Measurements from ENCODE around the gene EML5. TPM values are rescaled to one million over a fixed set of nuclear protein-coding genes. Genes with fewer than 3 reads are reported as not detected.
"Not testable (repeated sequence)": the region's sequence is repeated elsewhere in the genome, so short reads cannot be mapped to it uniquely, and the experiment has no call there.

EML5 gene
- 1.0 and 1.4 TPM in 2 replicates for total RNA-seq (2014; rRNA removed; shearing (Covaris generic))

- peak; percentile 89 for DNase-seq (ENCODE audit: low read depth)
Observed at GRCh38 chr14:88792473-88793258, at the start of gene EML5. Gene EML5 (minus strand): TSS chr14:88792953. CDS start chr14:88792503, 450 bp downstream.

DNA sequence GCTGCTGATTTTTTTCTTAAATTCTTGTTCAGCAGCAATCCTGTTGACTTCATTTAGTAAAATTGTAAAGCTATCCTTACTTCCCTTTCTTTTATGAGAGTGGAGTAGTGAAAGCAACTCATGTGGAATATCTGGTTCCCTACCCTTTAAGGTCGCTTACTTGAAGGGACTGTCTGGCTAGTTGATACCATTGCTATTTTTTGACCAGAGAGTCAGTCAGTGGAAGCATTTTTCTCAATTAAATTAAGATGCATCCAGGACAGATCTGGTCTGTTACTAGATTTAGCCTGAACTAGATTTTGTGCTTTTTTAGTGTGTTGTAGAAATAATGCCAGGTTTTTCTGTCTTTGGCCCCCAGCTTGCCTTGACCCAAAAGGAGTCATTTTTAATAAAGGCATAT, 49.7 kb upstream of the EML5 start:
- no peak for DNase-seq (ENCODE audit: low read depth)

DNA sequence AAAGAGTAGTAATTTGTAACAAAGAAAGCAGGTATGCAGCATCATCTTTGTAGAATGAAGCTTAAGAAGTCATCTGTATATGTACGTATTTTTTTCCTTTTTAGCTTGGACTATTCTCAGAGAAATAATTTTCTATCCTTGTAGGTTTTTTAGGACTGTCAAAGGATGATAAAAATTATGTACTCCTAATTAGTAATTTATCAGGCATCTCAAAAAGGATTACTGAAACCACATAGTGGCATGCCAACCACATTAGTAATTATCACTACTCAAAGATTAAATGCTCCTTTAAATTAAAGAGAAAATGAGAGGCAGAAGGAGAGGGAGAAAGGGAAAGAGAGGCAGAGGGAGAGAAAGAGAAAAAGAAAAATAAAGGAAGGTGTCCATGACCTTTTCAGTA, 49.0 kb upstream of the EML5 start:
- DNase-seq (ENCODE audit: low read depth), result no peak

- DNase-seq (ENCODE audit: low read depth), result no peak
Observed at GRCh38 chr14:88840926-88841325, 48.2 kb upstream of the EML5 start.

- DNase-seq (ENCODE audit: low read depth), result no peak
Observed at GRCh38 chr14:88838015-88838414, 45.3 kb upstream of the EML5 start.

GRCh38 chr14:88837495-88837894, 44.7 kb upstream of the EML5 start:
- DNase-seq (ENCODE audit: low read depth), result no peak

DNA sequence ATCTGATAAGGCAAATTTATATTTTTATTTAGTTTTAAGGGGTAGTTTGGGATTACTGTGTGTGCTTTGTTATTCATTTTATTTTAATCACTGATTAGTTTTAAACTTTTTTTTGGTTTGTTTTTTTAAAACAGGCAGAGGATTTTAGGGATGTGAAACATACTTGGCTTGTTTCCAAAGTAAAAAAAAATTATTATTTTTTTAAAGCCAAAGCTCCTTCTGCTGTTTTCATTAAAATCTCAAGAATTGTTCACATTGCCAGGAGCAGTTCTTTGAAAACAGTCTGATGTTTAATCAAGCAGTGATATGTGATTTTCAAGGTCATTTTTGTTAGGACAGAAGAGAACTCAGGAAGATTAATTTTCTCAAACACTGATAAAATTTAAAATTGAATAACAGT, 42.9 kb upstream of the EML5 start:
- DNase-seq (ENCODE audit: low read depth), result no peak

GRCh38 chr14:88834883-88835431, 42.2 kb upstream of the EML5 start:
- peak; percentile 49 for DNase-seq (ENCODE audit: low read depth)

- DNase-seq (ENCODE audit: low read depth), result peak; percentile 57
Observed at GRCh38 chr14:88831284-88831683, 38.5 kb upstream of the EML5 start.

- DNase-seq (ENCODE audit: low read depth), result no peak
Observed at GRCh38 chr14:88829685-88830302, 37.0 kb upstream of the EML5 start.

DNA sequence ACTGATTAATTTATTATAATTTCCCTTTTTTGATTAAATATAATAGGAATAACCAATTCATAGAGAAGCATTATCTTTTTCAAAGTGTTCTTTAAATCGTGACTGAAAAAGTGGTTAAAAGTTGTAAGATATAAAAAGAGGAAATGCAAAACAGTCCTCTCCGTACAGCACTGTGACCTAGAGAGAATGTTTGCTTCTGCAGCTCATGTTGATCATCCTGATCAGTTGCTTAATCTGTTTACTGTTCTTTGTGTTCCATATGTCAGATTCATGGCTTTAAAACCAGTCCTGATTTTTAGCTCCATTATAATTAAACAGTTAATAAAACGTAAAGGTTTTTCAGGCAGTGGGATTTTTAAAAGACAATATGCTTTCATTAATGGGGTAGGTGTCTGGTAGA, 36.4 kb upstream of the EML5 start:
- no peak for DNase-seq (ENCODE audit: low read depth)

- DNase-seq (ENCODE audit: low read depth), result no peak
Observed at GRCh38 chr14:88825503-88825902, 32.8 kb upstream of the EML5 start.

DNA sequence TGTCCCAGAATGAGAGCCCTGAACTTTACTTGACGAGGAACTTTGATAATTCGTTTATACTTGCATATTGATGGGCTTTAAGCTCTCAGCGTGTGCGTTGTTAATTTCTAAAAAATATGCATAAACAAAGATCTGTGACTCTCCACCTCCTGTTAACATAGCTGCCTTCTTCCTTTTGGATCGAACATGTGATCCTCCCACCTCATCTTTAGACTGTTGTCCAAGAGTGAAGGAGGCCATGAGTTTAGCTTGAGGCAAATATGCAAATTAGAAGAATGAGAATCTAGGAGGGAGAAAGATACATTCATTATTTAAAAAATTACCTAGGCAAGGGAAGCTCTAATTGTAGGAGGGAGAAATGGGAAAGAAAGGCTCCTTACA, 32.3 kb upstream of the EML5 start:
- no peak for DNase-seq (ENCODE audit: low read depth)

GRCh38 chr14:88824314-88825077, 31.7 kb upstream of the EML5 start, which contains the start of gene TTC8:
Gene TTC8 (plus strand): TSS chr14:88824651. CDS start chr14:88824708, 57 bp downstream.
- DNase-seq (ENCODE audit: low read depth), result peak; percentile 95

GRCh38 chr14:88823968-88824313, 31.2 kb upstream of the EML5 start:
- DNase-seq (ENCODE audit: low read depth), result no peak

- no peak for DNase-seq (ENCODE audit: low read depth)
Observed at GRCh38 chr14:88821888-88822287, 29.1 kb upstream of the EML5 start.

GRCh38 chr14:88821378-88821777, 28.6 kb upstream of the EML5 start:
- no peak for DNase-seq (ENCODE audit: low read depth)

GRCh38 chr14:88819674-88820073, 26.9 kb upstream of the EML5 start:
- not testable (repeated sequence) for DNase-seq (ENCODE audit: low read depth)

- no peak for DNase-seq (ENCODE audit: low read depth)
Observed at GRCh38 chr14:88818018-88818417, 25.3 kb upstream of the EML5 start.

GRCh38 chr14:88815980-88816379, 23.2 kb upstream of the EML5 start:
- DNase-seq (ENCODE audit: low read depth), result no peak

- no peak for DNase-seq (ENCODE audit: low read depth)
Observed at GRCh38 chr14:88808359-88808758, 15.6 kb upstream of the EML5 start.

- DNase-seq (ENCODE audit: low read depth), result no peak
Observed at GRCh38 chr14:88804477-88804876, 11.7 kb upstream of the EML5 start.
